Vagina (tissue), 2 donors: ENCODE measurements around the gene SCAF1. TPM values are rescaled to one million over a fixed set of nuclear protein-coding genes. Genes with fewer than 3 reads are reported as not detected.

Experiments used
- DNase-seq, 2 donors: peaks; one replicate each; pipeline ENCODE4 v3.0.0-alpha.2; 2017; ENCODE audit errors: extremely low spot score in 2 of 2
- H3K27ac ChIP-seq: fragments of 200-600 bp; sonication (generic); one replicate; pipeline ENCODE4 v1.5.1; 2019
- H3K27me3 ChIP-seq: fragments of 200-600 bp; sonication (generic); one replicate; pipeline ENCODE4 v1.5.1; 2019
- H3K36me3 ChIP-seq, 2 donors: fragments of 200-600 bp; sonication (generic); one replicate each; pipeline ENCODE4 v1.5.1; 2017 to 2019
- H3K4me1 ChIP-seq: fragments of 200-600 bp; sonication (generic); one replicate; pipeline ENCODE4 v1.5.1; 2019
- H3K4me3 ChIP-seq, 2 donors: fragments of 200-600 bp; sonication (generic); 1 replicate in 1 of 2; 2 replicates in 1 of 2; pipeline ENCODE4 v1.5.1; 2016 to 2019
- H3K9me3 ChIP-seq: fragments of 200-600 bp; sonication (generic); one replicate; pipeline ENCODE4 v1.5.1; 2019
- POLR2A ChIP-seq, 2 donors: fragments of 450-650 bp; IDR thresholded peaks; one replicate each; pipeline ENCODE4 v1.6.1; 2017; ENCODE audit warnings: antibody characterized with exemption in 2 of 2, mild to moderate bottlenecking in 2 of 2, moderate library complexity in 2 of 2
- POLR2AphosphoS5 ChIP-seq, 2 donors: sonication (generic); formaldehyde crosslinking; IDR thresholded peaks; one replicate each; pipeline ENCODE4 v1.9.0; 2017; ENCODE audit warnings: antibody characterized with exemption in 2 of 2, mild to moderate bottlenecking in 2 of 2, low read depth in 1 of 2; ENCODE audit not compliant: insufficient read depth in 1 of 2
- intact Hi-C: fragments of 100-400 bp; cut with DNase I; formaldehyde crosslinking; loops from one replicate; pipeline ENCODE4 v1.15.1; 2023
- total RNA-seq: library from RNA; depleted of rRNA; stranded (reverse); fragments of >200 nt; gene quantifications from one replicate; pipeline ENCODE4 v1.2.3, GENCODE V29; 2016
- TF ChIP-seq, protein P1 (sequence below), 3 experiments: fragments of 450-650 bp in 2 of 3; fragments of 200-600 bp in 1 of 3; sonication (generic) in 1 of 3; IDR thresholded peaks; one replicate each; pipeline ENCODE4 v1.5.1; 2017 to 2019; ENCODE audit warnings: antibody characterized with exemption in 3 of 3, mild to moderate bottlenecking in 2 of 3, moderate library complexity in 2 of 3

SCAF1 gene
- total RNA-seq, 1 donor from 2014 or later, result 20.4 TPM

- Histone ChIP-seq H3K27me3 (no peaks in the 10 kb centered on the region), H3K36me3 (peaks cover 0 to 37% of the 10 kb centered on the region in 2 donors), H3K27ac (peak overlapping the region; percentile 95), H3K4me1 (peaks cover 52% of the 10 kb centered on the region), H3K4me3 (peak overlapping the region in 1 of 2 donors; percentile 31), H3K9me3 (no peaks in the 10 kb centered on the region)
- TF ChIP-seq POLR2AphosphoS5 (IDR thresholded peaks at IDR 0.05; ENCODE audit: insufficient read depth in 1 of 2, low read depth in 1 of 2), result no peak
- TF ChIP-seq POLR2A (IDR thresholded peaks at IDR 0.05), result no peak
- intact Hi-C loops, result no loop called here
- DNase-seq, result no peak
These were observed 37.9 kb downstream of the SCAF1 start for GRCh38 chr19:49679771-49680413.

GRCh38 chr19:49680421-49681351, 38.7 kb downstream of the SCAF1 start:
- intact Hi-C loops, result no loop called here
- TF ChIP-seq POLR2AphosphoS5 (IDR thresholded peaks at IDR 0.05; ENCODE audit: insufficient read depth in 1 of 2, low read depth in 1 of 2) (peak; percentile 58 to 80), POLR2A (IDR thresholded peaks at IDR 0.05) (no peak)
- TF ChIP-seq, protein P1, sequence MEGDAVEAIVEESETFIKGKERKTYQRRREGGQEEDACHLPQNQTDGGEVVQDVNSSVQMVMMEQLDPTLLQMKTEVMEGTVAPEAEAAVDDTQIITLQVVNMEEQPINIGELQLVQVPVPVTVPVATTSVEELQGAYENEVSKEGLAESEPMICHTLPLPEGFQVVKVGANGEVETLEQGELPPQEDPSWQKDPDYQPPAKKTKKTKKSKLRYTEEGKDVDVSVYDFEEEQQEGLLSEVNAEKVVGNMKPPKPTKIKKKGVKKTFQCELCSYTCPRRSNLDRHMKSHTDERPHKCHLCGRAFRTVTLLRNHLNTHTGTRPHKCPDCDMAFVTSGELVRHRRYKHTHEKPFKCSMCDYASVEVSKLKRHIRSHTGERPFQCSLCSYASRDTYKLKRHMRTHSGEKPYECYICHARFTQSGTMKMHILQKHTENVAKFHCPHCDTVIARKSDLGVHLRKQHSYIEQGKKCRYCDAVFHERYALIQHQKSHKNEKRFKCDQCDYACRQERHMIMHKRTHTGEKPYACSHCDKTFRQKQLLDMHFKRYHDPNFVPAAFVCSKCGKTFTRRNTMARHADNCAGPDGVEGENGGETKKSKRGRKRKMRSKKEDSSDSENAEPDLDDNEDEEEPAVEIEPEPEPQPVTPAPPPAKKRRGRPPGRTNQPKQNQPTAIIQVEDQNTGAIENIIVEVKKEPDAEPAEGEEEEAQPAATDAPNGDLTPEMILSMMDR (IDR thresholded peaks at IDR 0.05), result peak; percentile 91 to 98 (median 98)
- Histone ChIP-seq H3K4me1 (peaks cover 48% of the 10 kb centered on the region), H3K27ac (peak overlapping the region; percentile 95), H3K9me3 (no peaks in the 10 kb centered on the region), H3K4me3 (peak overlapping the region; percentile 27 to 31), H3K27me3 (no peaks in the 10 kb centered on the region), H3K36me3 (peaks cover 0 to 44% of the 10 kb centered on the region in 2 donors)
- no peak for DNase-seq

DNA sequence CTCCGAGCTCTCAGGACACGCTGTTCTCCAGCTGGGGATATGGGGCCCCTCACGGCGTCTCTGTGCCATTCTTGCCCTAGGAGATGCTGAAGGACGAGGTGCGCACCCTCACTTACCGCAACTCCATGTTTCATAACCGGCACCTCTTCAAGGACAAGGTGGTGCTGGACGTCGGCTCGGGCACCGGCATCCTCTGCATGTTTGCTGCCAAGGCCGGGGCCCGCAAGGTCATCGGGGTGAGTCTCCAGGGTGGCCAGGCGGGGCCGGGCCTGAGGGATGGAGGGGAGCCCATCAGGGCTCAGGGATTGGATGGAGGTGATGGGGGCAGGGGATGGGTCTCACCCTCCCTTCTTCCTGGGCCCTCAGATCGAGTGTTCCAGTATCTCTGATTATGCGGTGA, 39.8 kb downstream of the SCAF1 start:
- intact Hi-C loops, result no loop called here
- Histone ChIP-seq H3K27me3 (no peaks in the 10 kb centered on the region), H3K9me3 (no peaks in the 10 kb centered on the region), H3K4me3 (no peak overlapping the region), H3K36me3 (peaks cover 0 to 55% of the 10 kb centered on the region in 2 donors), H3K4me1 (peaks cover 42% of the 10 kb centered on the region), H3K27ac (no peak overlapping the region)
- TF ChIP-seq, protein P1 (IDR thresholded peaks at IDR 0.05), result no peak
- no peak for TF ChIP-seq POLR2AphosphoS5 (IDR thresholded peaks at IDR 0.05; ENCODE audit: insufficient read depth in 1 of 2, low read depth in 1 of 2)
- no peak for TF ChIP-seq POLR2A (IDR thresholded peaks at IDR 0.05)
- DNase-seq, result no peak

- no peak for DNase-seq
- no peaks in the 10 kb centered on the region for H3K9me3 ChIP-seq
- H3K4me3 ChIP-seq, result no peak overlapping the region
- intact Hi-C loops, result no loop called here
- no peaks in the 10 kb centered on the region for H3K27me3 ChIP-seq
- no peak for TF ChIP-seq POLR2AphosphoS5 (IDR thresholded peaks at IDR 0.05; ENCODE audit: insufficient read depth in 1 of 2, low read depth in 1 of 2)
- no peak for TF ChIP-seq POLR2A (IDR thresholded peaks at IDR 0.05)
- TF ChIP-seq, protein P1 (IDR thresholded peaks at IDR 0.05), result no peak
- peaks cover 42% of the 10 kb centered on the region for H3K4me1 ChIP-seq
- peaks cover 0 to 58% of the 10 kb centered on the region in 2 donors for H3K36me3 ChIP-seq
- H3K27ac ChIP-seq, result no peak overlapping the region
These were observed 40.3 kb downstream of the SCAF1 start for GRCh38 chr19:49682274-49682673.

GRCh38 chr19:49683814-49684250, 41.8 kb downstream of the SCAF1 start:
- DNase-seq, result no peak
- Histone ChIP-seq H3K4me1 (peaks cover 29% of the 10 kb centered on the region), H3K27me3 (no peaks in the 10 kb centered on the region), H3K9me3 (no peaks in the 10 kb centered on the region), H3K36me3 (peaks cover 0 to 58% of the 10 kb centered on the region in 2 donors), H3K4me3 (no peak overlapping the region), H3K27ac (no peak overlapping the region)
- intact Hi-C loops, result no loop called here
- TF ChIP-seq POLR2A (IDR thresholded peaks at IDR 0.05) (no peak), POLR2AphosphoS5 (IDR thresholded peaks at IDR 0.05; ENCODE audit: insufficient read depth in 1 of 2, low read depth in 1 of 2) (no peak)
- TF ChIP-seq, protein P1 (IDR thresholded peaks at IDR 0.05), result no peak
